LNCaP clone FGC (cell line): ENCODE measurements around the gene ARL2BP.

ENCODE experiments used
- DNase-seq: peaks from one replicate; pipeline ENCODE4 v3.0.0-alpha.2; 2011; ENCODE audit warnings: low read depth
- H3K4me3 ChIP-seq: 2 replicates; pipeline ENCODE4 v1.5.1; 2011; ENCODE audit warnings: mild to moderate bottlenecking, low read depth, low read length, control low read depth
- TF ChIP-seq, protein P1 (sequence below): IDR thresholded peaks from 2 replicates; pipeline ENCODE4 v1.5.1; 2012; ENCODE audit warnings: mild to moderate bottlenecking; ENCODE audit not compliant: control insufficient read depth, insufficient read depth; ENCODE audit errors: extremely low read depth

Gene ARL2BP

DNA sequence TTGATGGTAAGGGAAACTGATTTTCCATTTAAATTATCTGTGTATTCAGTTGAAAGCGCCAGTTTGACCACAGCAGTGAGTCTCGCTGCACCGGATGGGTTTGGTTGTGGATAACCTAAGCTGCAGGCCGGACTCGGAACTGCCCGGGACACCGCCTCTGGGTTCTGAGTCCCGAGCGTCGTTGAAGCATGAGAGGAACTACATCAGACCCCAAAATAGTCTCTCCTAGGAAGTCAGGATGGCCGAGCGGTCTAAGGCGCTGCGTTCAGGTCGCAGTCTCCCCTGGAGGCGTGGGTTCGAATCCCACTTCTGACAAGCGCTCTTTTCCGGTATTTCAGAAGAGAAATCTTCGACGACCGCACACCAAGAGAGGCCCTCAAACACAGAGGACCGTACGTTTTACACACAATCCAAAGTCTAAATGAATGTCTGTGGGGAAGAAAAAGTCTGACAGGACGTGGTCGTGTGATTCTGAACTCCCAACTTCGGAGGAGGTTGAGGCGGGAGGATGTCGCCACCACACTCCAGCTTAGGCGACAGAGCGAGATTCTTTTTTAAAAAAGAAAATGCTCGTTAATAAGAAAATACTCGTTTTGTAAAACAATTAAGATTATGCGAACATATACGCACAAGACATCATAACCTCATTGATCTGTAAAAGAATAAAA lies 54.8 kb downstream of the ARL2BP start:
- peak; percentile 86 for DNase-seq
- TF ChIP-seq, protein P1, sequence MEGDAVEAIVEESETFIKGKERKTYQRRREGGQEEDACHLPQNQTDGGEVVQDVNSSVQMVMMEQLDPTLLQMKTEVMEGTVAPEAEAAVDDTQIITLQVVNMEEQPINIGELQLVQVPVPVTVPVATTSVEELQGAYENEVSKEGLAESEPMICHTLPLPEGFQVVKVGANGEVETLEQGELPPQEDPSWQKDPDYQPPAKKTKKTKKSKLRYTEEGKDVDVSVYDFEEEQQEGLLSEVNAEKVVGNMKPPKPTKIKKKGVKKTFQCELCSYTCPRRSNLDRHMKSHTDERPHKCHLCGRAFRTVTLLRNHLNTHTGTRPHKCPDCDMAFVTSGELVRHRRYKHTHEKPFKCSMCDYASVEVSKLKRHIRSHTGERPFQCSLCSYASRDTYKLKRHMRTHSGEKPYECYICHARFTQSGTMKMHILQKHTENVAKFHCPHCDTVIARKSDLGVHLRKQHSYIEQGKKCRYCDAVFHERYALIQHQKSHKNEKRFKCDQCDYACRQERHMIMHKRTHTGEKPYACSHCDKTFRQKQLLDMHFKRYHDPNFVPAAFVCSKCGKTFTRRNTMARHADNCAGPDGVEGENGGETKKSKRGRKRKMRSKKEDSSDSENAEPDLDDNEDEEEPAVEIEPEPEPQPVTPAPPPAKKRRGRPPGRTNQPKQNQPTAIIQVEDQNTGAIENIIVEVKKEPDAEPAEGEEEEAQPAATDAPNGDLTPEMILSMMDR = no peak
- peak overlapping the region; percentile 61 for H3K4me3 ChIP-seq

DNA sequence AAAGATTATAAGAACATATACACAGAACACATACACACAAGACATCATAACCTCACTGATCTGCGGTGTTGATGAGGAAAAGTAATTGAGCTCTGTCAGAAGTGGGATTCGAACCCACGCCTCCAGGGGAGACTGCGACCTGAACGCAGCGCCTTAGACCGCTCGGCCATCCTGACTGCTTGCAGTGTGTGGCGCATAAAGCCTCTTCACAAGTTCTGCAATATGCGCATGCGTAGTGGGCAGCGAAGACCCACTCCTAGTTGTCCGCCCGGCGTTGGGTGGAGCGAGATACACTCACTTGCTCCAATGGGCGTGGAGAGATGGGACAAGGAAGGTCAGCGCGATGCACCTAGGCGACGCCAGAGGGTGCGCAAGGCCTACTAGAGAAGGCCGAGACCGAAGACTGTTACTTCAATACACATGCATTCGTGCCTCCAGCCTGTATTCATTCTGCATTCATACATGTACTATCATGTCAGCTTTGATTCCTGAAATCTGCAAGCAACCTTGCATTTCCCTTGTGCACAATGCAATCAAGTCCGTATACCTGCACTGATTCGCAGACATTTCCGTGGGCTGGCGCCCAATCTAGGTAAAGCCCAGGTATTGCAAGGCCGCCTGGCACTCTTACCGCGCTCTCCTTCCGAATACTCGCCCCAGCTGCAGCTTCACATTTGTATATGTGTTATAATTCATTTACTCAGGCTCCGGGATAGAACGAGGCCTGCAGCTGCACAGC lies 55.5 kb downstream of the ARL2BP start:
- DNase-seq = peak; percentile 96
- TF ChIP-seq, protein P1 = peak; percentile 99
- H3K4me3 ChIP-seq = peak overlapping the region; percentile 61

DNA sequence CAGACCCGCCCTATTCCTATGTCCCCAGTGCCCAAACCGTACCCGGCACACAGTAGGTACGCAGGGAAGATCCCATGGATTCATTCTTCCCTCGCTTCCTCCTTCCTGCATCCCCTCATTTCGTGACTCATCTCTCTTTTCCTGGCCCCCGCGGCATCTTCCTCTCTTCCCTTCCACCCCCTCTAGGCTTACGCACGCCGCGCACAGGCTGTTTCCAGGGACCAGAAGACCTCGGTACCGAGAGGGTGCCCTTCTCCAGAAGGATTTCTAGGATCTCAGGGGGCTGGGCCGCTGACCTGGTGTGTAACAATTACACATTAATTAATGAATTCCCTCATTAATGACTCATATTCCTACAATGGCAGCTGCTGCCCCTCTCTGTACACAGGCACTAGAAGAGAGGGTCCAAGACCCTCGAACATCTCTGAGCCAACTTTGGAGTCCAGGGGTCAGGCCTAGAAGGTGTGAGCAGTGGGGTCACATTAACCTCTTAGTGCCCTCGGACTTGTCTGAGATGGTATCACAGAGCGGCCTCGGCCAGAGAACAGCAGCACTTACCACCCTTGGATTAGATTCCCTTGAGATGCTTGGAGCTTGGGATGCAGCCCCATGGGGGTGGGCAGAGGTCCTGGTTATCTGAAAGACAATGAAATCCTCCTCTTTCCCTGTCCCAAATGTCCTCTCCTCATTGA lies 56.2 kb downstream of the ARL2BP start:
- H3K4me3 ChIP-seq = no peak overlapping the region
- DNase-seq = no peak
- TF ChIP-seq, protein P1 = no peak
